ENCODE measurements around the gene TRMT61A. TPM values are rescaled to one million over a fixed set of nuclear protein-coding genes. Genes with fewer than 3 reads are reported as not detected.

TRMT61A gene
- total and polyA plus RNA-seq, 5 donors = 4.8 to 6.9 (median 6.2) TPM

DNA sequence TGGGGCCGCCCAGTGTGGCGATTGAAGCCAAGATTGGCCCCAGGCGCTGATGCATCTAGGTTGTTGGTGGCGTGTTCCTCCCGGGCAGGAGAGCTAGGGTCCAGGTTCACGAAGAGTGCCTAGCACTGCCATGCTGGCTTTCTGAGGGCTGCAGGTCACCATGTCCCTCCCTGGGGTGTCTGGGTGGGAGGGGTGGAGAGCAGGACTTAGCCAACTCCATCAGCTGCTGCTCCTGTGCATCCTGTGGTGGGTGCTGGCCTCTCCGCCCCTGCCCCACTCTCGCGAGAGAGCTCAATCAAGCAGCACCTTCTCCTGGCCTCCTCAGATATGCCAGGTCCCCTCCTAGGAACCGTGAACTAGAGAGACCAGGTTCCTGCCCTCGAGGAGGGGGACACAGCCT is 1.8 kb downstream of the TRMT61A start:
- no peaks in the 10 kb centered on the region for H3K9me3 ChIP-seq (ENCODE audit: control insufficient read depth, low read length)
- intact Hi-C loops (cut with DNase I) = no loop called here
- no peak overlapping the region for H3K4me3 ChIP-seq (ENCODE audit: low read length)
- no peaks in the 10 kb centered on the region for H3K27me3 ChIP-seq (ENCODE audit: control insufficient read depth, insufficient read depth)
- WGBS = 92% methylated on average over 11 of the region's 11 CpGs
- peaks cover 2% of the 10 kb centered on the region for H3K4me1 ChIP-seq (ENCODE audit: control insufficient read depth, insufficient read depth, low read length)
- no peak overlapping the region for H3K27ac ChIP-seq (ENCODE audit: low read length)
- DNase-seq (peak in 2 of 3 donors; percentile 11 to 37), ATAC-seq (no peak)

DNA sequence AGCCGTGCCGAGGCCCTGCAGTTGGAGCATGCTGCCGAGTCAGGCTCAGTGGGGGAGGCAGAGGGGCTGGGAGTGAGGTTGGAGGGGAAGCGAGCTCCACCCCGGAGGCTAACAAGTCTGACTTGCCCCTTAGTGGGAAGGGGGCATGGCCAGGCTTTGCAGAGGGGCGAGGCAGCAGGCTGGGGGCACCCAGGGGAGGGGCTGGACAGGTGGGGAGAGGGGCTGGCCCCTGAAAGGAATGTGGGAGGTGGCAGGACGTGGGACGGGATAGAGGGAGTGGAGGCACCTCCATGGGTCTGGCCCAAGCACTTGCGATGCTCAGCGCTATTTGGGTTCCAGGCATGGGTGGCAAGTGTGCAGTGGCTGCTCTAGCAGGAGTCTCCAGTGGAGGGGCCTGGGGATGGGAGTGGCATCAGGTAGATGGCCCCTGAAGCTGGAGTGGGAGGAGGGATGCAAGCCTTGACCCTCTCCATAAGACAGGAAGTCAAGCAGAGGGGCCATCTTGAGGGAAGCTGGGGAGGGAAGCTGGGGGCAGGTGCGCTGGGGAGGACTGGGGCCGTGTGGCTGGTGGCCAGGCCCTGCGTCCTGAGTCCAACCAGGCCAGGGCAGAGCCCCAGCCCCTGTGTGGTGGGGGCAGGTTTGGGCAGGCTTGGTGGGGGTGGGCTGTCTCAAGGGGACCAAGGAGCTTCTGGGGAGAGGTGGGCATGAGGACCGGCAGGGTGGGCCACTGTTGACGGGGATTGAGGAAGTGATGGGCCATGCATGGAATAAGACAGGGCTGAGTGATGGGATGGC is 2.6 kb downstream of the TRMT61A start:
- no peak for ATAC-seq
- WGBS = 90% methylated on average over 15 of the region's 15 CpGs
- Histone ChIP-seq H3K27me3 (ENCODE audit: control insufficient read depth, insufficient read depth) (no peaks in the 10 kb centered on the region), H3K4me1 (ENCODE audit: control insufficient read depth, insufficient read depth, low read length) (peaks cover 2% of the 10 kb centered on the region), H3K4me3 (ENCODE audit: low read length) (no peak overlapping the region), H3K27ac (ENCODE audit: low read length) (no peak overlapping the region), H3K9me3 (ENCODE audit: control insufficient read depth, low read length) (no peaks in the 10 kb centered on the region)
- DNase-seq = peak in 2 of 3 donors; percentile 29 to 56
- intact Hi-C loops (cut with DNase I) = no loop called here

GRCh38 chr14:103532216-103533136 is 3.5 kb downstream of the TRMT61A start:
- H3K27me3 ChIP-seq (ENCODE audit: control insufficient read depth, insufficient read depth) = no peaks in the 10 kb centered on the region
- H3K27ac ChIP-seq (ENCODE audit: low read length) = no peak overlapping the region
- ATAC-seq (no peak), DNase-seq (peak; percentile 19 to 63 (median 51))
- H3K9me3 ChIP-seq (ENCODE audit: control insufficient read depth, low read length) = no peaks in the 10 kb centered on the region
- H3K4me3 ChIP-seq (ENCODE audit: low read length) = no peak overlapping the region
- WGBS = 91% methylated on average over 32 of the region's 32 CpGs
- peaks cover 2% of the 10 kb centered on the region for H3K4me1 ChIP-seq (ENCODE audit: control insufficient read depth, insufficient read depth, low read length)
- intact Hi-C loops (cut with DNase I) = no loop called here

GRCh38 chr14:103533137-103533998 is 4.4 kb downstream of the TRMT61A start:
- H3K9me3 ChIP-seq (ENCODE audit: control insufficient read depth, low read length) = no peaks in the 10 kb centered on the region
- no peaks in the 10 kb centered on the region for H3K27me3 ChIP-seq (ENCODE audit: control insufficient read depth, insufficient read depth)
- H3K4me1 ChIP-seq (ENCODE audit: control insufficient read depth, insufficient read depth, low read length) = peaks cover 2% of the 10 kb centered on the region
- WGBS = 79% methylated on average over 23 of the region's 23 CpGs
- DNase-seq (peak; percentile 17 to 54 (median 50)), ATAC-seq (no peak)
- intact Hi-C loops (cut with DNase I) = no loop called here
- H3K27ac ChIP-seq (ENCODE audit: low read length) = no peak overlapping the region
- H3K4me3 ChIP-seq (ENCODE audit: low read length) = no peak overlapping the region

GRCh38 chr14:103533999-103534575 is 5.1 kb downstream of the TRMT61A start:
- peaks cover 2% of the 10 kb centered on the region for H3K4me1 ChIP-seq (ENCODE audit: control insufficient read depth, insufficient read depth, low read length)

DNA sequence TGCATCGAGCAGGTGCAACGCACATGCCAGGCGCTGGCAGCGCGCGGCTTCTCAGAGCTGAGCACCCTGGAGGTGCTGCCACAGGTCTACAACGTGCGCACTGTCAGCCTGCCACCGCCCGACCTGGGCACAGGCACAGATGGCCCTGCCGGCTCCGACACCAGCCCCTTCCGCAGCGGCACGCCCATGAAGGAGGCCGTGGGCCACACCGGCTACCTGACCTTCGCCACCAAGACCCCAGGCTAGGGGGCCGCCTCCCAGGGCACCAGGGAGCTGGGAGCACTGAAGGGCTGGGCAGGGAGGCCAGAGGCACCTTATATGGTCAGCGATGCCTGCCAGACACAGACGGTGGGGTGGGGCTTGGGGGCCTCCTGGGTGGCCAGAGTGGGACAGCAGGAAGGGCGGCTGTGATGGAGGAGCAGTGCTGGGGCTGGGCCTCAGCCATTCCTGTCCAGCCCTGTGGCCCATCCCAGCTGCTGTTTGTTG is 5.6 kb downstream of the TRMT61A start:
- H3K4me1 ChIP-seq (ENCODE audit: control insufficient read depth, insufficient read depth, low read length) = peaks cover 2% of the 10 kb centered on the region

More at GRCh38 chr14:103533999-103534575, 5.1 kb downstream of the TRMT61A start:
- DNase-seq (peak in 2 of 3 donors; percentile 43 to 51), ATAC-seq (no peak)
- intact Hi-C loops (cut with DNase I) = no loop called here
- 80% methylated on average over 25 of the region's 25 CpGs for WGBS
- Histone ChIP-seq H3K9me3 (ENCODE audit: control insufficient read depth, low read length) (no peaks in the 10 kb centered on the region), H3K27me3 (ENCODE audit: control insufficient read depth, insufficient read depth) (no peaks in the 10 kb centered on the region), H3K4me3 (ENCODE audit: low read length) (no peak overlapping the region), H3K27ac (ENCODE audit: low read length) (no peak overlapping the region)

GRCh38 chr14:103535081-103535890 is 6.3 kb downstream of the TRMT61A start:
- DNase-seq (peak; percentile 53 to 77 (median 67)), ATAC-seq (no peak)
- WGBS = 79% methylated on average over 21 of the region's 21 CpGs
- H3K9me3 ChIP-seq (ENCODE audit: control insufficient read depth, low read length) = no peaks in the 10 kb centered on the region
- intact Hi-C loops (cut with DNase I) = no loop called here
- H3K27ac ChIP-seq (ENCODE audit: low read length) = no peak overlapping the region
- no peak overlapping the region for H3K4me3 ChIP-seq (ENCODE audit: low read length)
- H3K27me3 ChIP-seq (ENCODE audit: control insufficient read depth, insufficient read depth) = no peaks in the 10 kb centered on the region
- H3K4me1 ChIP-seq (ENCODE audit: control insufficient read depth, insufficient read depth, low read length) = no peaks in the 10 kb centered on the region

More for the DNA sequence above, 5.6 kb downstream of the TRMT61A start:
- no peak overlapping the region for H3K4me3 ChIP-seq (ENCODE audit: low read length)
- ATAC-seq (no peak), DNase-seq (peak in 2 of 3 donors; percentile 62 to 75)
- H3K27me3 ChIP-seq (ENCODE audit: control insufficient read depth, insufficient read depth) = no peaks in the 10 kb centered on the region
- 84% methylated on average over 22 of the region's 22 CpGs for WGBS
- H3K9me3 ChIP-seq (ENCODE audit: control insufficient read depth, low read length) = no peaks in the 10 kb centered on the region
- intact Hi-C loops (cut with DNase I) = no loop called here
- no peak overlapping the region for H3K27ac ChIP-seq (ENCODE audit: low read length)

GRCh38 chr14:103535891-103536565 is 7.0 kb downstream of the TRMT61A start:
- H3K4me3 ChIP-seq (ENCODE audit: low read length) = no peak overlapping the region
- no peaks in the 10 kb centered on the region for H3K4me1 ChIP-seq (ENCODE audit: control insufficient read depth, insufficient read depth, low read length)
- no peaks in the 10 kb centered on the region for H3K27me3 ChIP-seq (ENCODE audit: control insufficient read depth, insufficient read depth)
- intact Hi-C loops (cut with DNase I) = no loop called here
- H3K9me3 ChIP-seq (ENCODE audit: control insufficient read depth, low read length) = no peaks in the 10 kb centered on the region
- DNase-seq (peak; percentile 9 to 45 (median 38)), ATAC-seq (no peak)
- WGBS = 86% methylated on average over 11 of the region's 11 CpGs
- no peak overlapping the region for H3K27ac ChIP-seq (ENCODE audit: low read length)

DNA sequence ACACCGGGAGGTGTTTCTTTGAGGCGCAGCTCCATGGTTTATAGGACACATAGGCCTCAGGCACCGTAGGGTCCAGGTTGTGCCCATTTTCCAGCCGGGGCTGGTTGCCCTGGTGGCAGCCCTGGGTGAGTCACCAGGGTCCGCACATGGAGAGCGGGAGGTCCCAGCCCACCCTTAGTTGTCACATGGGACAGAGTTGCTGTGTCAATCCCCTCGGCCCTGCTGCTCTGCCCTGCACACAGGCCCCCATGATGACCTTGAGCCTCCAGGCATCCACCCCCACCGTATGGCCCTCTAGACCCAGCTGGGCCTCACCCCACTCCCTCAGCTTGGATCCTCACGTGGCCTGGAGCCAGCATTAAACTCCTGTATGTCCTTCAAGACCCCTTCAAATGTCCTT is 7.7 kb downstream of the TRMT61A start:
- Histone ChIP-seq H3K27ac (ENCODE audit: low read length) (no peak overlapping the region), H3K27me3 (ENCODE audit: control insufficient read depth, insufficient read depth) (no peaks in the 10 kb centered on the region), H3K9me3 (ENCODE audit: control insufficient read depth, low read length) (no peaks in the 10 kb centered on the region), H3K4me1 (ENCODE audit: control insufficient read depth, insufficient read depth, low read length) (no peaks in the 10 kb centered on the region), H3K4me3 (ENCODE audit: low read length) (no peak overlapping the region)
- intact Hi-C loops (cut with DNase I) = no loop called here
- WGBS = 76% methylated on average over 9 of the region's 9 CpGs
- ATAC-seq (no peak), DNase-seq (peak; percentile 19 to 45 (median 35))

Data from right cardiac atrium (tissue), 5 donors.